ENCODE data around the gene TLE5. TPM values are rescaled to one million over a fixed set of nuclear protein-coding genes. Genes with fewer than 3 reads are reported as not detected.
A peak's percentile ranks its signal among the peaks of the same experiment; 100 is the strongest.

Gene TLE5
- total and polyA plus RNA-seq, 9 of the 15 experiments (the other 6 are each of a cell fraction or from before 2014, with no cell fraction given) = 2.0 to 347 (median 235) TPM

DNA sequence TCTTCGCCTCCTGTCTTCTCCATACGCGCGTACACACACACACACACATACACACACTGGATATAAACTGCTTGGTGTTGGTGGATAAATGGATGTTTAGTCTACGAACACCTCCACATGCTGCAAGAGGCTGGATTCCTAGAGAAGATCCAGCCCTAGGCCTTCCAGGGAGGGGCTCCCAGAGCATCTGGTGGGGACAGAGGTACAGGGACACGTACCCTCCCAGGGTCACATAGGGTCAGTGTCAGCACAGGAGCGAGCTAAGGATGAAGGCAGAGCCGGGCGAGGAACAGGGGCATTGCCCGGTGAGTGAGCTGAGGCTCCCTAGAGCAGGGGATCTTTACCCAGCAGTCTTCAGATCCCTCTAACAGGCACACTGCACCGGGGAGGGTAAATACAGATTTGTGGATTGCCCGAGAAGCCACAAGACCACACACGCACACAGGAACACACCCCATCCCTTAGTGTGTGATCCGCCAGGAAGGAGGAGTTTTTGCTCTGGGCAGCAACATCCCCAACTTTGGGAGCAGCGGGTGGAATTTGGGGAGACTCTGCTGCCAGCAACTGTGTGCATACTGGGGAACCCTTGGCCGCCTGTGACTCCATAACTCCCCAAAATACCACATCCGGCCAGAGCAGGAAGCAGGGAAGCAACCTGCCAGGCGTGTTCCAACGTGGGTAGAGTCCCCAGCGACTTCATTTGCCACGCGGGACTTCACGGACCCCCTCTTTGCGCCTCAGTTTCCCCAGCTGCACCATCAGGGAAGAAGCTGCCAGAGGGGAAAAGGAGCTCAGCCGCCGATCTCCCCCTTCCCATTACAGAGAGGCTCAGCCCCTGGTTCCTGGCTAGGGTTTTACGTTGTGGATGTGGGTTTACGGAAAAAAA, 27.4 kb downstream of the TLE5 start (continued):
- TF ChIP-seq CEBPB (tag; IDR thresholded peaks at IDR 0.05) (no peak), BRD9 (IDR thresholded peaks at IDR 0.05; ENCODE audit: low read depth, partially characterized antibody) (peak; percentile 36), CC2D1A (IDR thresholded peaks at IDR 0.05) (no peak), BRF1 (IDR thresholded peaks at IDR 0.05; ENCODE audit: borderline replicate concordance, extremely low read depth, insufficient read length) (no peak), SIN3B (IDR thresholded peaks at IDR 0.05; ENCODE audit: low read depth) (0 out of 2 replicates have a peak, but pooled peaks have one; percentile 27), IFI16 (CRISPR knock-in tag; IDR thresholded peaks at IDR 0.05) (no peak), ETV1 (tag; conservative IDR thresholded peaks at IDR 0.05; ENCODE audit: low read depth) (peak; percentile 82), NFRKB (IDR thresholded peaks at IDR 0.05; ENCODE audit: low read depth) (peak; percentile 57), GABPA (tag; conservative IDR thresholded peaks at IDR 0.05; ENCODE audit: low read depth) (peak; percentile 88), SRSF7 (optimal IDR thresholded peaks at IDR 0.05; ENCODE audit: low read depth, low read length) (no peak), MYC (IDR thresholded peaks at IDR 0.05; ENCODE audit: low read depth, low read length) (0 out of 2 replicates have a peak, but pooled peaks have one; percentile 4), MYC (CRISPR knock-in tag; IDR thresholded peaks at IDR 0.05; ENCODE audit: borderline replicate concordance, low read depth) (no peak), SIN3A (IDR thresholded peaks at IDR 0.05; ENCODE audit: borderline replicate concordance in 2 of 2, control insufficient read depth in 1 of 2, low read depth in 2 of 2, low read length in 2 of 2) (no peak), CEBPG (CRISPR knock-in tag; IDR thresholded peaks at IDR 0.05) (no peak), CEBPG (tag; conservative IDR thresholded peaks at IDR 0.05 in 1 of 2, IDR thresholded peaks at IDR 0.05 in 1 of 2) (no peak), ESRRB (CRISPR knock-in tag; IDR thresholded peaks at IDR 0.05; ENCODE audit: borderline replicate concordance) (no peak), HDAC2 (IDR thresholded peaks at IDR 0.05) (no peak), SMARCE1 (IDR thresholded peaks at IDR 0.05) (peak; percentile 42; the same call in 1 of the 2 replicates), BRD4 (IDR thresholded peaks at IDR 0.05) (peak; percentile 66; the same call in 1 of the 2 replicates), MTA1 (IDR thresholded peaks at IDR 0.05; ENCODE audit: borderline replicate concordance) (0 out of 2 replicates have a peak, but pooled peaks have one; percentile 19), GABPB1 (CRISPR knock-in tag; IDR thresholded peaks at IDR 0.05) (peak; percentile 65), LCOR (CRISPR knock-in tag; IDR thresholded peaks at IDR 0.05) (peak; percentile 66; the same call in 1 of the 2 replicates)
- TF ChIP-seq, protein P1, sequence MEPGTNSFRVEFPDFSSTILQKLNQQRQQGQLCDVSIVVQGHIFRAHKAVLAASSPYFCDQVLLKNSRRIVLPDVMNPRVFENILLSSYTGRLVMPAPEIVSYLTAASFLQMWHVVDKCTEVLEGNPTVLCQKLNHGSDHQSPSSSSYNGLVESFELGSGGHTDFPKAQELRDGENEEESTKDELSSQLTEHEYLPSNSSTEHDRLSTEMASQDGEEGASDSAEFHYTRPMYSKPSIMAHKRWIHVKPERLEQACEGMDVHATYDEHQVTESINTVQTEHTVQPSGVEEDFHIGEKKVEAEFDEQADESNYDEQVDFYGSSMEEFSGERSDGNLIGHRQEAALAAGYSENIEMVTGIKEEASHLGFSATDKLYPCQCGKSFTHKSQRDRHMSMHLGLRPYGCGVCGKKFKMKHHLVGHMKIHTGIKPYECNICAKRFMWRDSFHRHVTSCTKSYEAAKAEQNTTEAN (CRISPR knock-in tag; IDR thresholded peaks at IDR 0.05) = no peak
- TF ChIP-seq, protein P2, sequence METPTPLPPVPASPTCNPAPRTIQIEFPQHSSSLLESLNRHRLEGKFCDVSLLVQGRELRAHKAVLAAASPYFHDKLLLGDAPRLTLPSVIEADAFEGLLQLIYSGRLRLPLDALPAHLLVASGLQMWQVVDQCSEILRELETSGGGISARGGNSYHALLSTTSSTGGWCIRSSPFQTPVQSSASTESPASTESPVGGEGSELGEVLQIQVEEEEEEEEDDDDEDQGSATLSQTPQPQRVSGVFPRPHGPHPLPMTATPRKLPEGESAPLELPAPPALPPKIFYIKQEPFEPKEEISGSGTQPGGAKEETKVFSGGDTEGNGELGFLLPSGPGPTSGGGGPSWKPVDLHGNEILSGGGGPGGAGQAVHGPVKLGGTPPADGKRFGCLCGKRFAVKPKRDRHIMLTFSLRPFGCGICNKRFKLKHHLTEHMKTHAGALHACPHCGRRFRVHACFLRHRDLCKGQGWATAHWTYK (CRISPR knock-in tag; IDR thresholded peaks at IDR 0.05) = no peak
- TF ChIP-seq, protein P3, sequence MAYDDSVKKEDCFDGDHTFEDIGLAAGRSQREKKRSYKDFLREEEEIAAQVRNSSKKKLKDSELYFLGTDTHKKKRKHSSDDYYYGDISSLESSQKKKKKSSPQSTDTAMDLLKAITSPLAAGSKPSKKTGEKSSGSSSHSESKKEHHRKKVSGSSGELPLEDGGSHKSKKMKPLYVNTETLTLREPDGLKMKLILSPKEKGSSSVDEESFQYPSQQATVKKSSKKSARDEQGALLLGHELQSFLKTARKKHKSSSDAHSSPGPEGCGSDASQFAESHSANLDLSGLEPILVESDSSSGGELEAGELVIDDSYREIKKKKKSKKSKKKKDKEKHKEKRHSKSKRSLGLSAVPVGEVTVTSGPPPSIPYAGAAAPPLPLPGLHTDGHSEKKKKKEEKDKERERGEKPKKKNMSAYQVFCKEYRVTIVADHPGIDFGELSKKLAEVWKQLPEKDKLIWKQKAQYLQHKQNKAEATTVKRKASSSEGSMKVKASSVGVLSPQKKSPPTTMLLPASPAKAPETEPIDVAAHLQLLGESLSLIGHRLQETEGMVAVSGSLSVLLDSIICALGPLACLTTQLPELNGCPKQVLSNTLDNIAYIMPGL (CRISPR knock-in tag; IDR thresholded peaks at IDR 0.05) = no peak

All from K562 (cell line).